ENCODE data around the gene MT1B.
A peak's percentile ranks its signal among the peaks of the same experiment; 100 is the strongest.
"Not testable (repeated sequence)": the region's sequence is repeated elsewhere in the genome, so short reads cannot be mapped to it uniquely, and the experiment has no call there.

MT1B gene

GRCh38 chr16:56658327-56658875 is 6.7 kb downstream of the MT1B start:
- no peak overlapping the region for H3K27ac ChIP-seq (ENCODE audit: low read depth, low read length)
- H3K36me3 ChIP-seq (ENCODE audit: insufficient read depth, low read length), result no peaks in the 10 kb centered on the region

GRCh38 chr16:56662357-56663354 is 11.0 kb downstream of the MT1B start:
- H3K4me3 ChIP-seq (ENCODE audit: low read depth in 1 of 2, low read length in 2 of 2), result no peak overlapping the region

More at GRCh38 chr16:56658327-56658875, 6.7 kb downstream of the MT1B start:
- Histone ChIP-seq H3K9me3 (ENCODE audit: low read length) (no peaks in the 10 kb centered on the region), H3K27me3 (ENCODE audit: control insufficient read depth in 1 of 2, insufficient read depth in 2 of 2, low read length in 2 of 2) (peaks cover 28 to 43% of the 10 kb centered on the region in 2 donors), H3K4me3 (ENCODE audit: low read depth in 1 of 2, low read length in 2 of 2) (peak overlapping the region in 1 of 2 donors; percentile 53), H3K4me1 (ENCODE audit: insufficient read depth, low read length) (peaks cover 11% of the 10 kb centered on the region), H3K9ac (ENCODE audit: low read length) (no peak overlapping the region)

GRCh38 chr16:56664506-56664905 is 12.8 kb downstream of the MT1B start:
- no peaks in the 10 kb centered on the region for H3K4me1 ChIP-seq (ENCODE audit: insufficient read depth, low read length)
- no peak overlapping the region for H3K27ac ChIP-seq (ENCODE audit: low read depth, low read length)
- no peak overlapping the region for H3K4me3 ChIP-seq (ENCODE audit: low read depth in 1 of 2, low read length in 2 of 2)
- H3K36me3 ChIP-seq (ENCODE audit: insufficient read depth, low read length), result no peaks in the 10 kb centered on the region
- peaks cover 57 to 74% of the 10 kb centered on the region in 2 donors for H3K27me3 ChIP-seq (ENCODE audit: control insufficient read depth in 1 of 2, insufficient read depth in 2 of 2, low read length in 2 of 2)
- H3K9ac ChIP-seq (ENCODE audit: low read length), result no peak overlapping the region
- no peaks in the 10 kb centered on the region for H3K9me3 ChIP-seq (ENCODE audit: low read length)

More at GRCh38 chr16:56662357-56663354, 11.0 kb downstream of the MT1B start:
- Histone ChIP-seq H3K36me3 (ENCODE audit: insufficient read depth, low read length) (no peaks in the 10 kb centered on the region), H3K9me3 (ENCODE audit: low read length) (no peaks in the 10 kb centered on the region), H3K27ac (ENCODE audit: low read depth, low read length) (no peak overlapping the region), H3K4me1 (ENCODE audit: insufficient read depth, low read length) (peaks cover 11% of the 10 kb centered on the region), H3K9ac (ENCODE audit: low read length) (no peak overlapping the region), H3K27me3 (ENCODE audit: control insufficient read depth in 1 of 2, insufficient read depth in 2 of 2, low read length in 2 of 2) (peaks cover 55 to 71% of the 10 kb centered on the region in 2 donors)

GRCh38 chr16:56665286-56666261 is 13.9 kb downstream of the MT1B start:
- H3K36me3 ChIP-seq (ENCODE audit: insufficient read depth, low read length); H3K27ac ChIP-seq (ENCODE audit: low read depth, low read length); H3K9me3 ChIP-seq (ENCODE audit: low read length); H3K9ac ChIP-seq (ENCODE audit: low read length); H3K4me3 ChIP-seq (ENCODE audit: low read depth in 1 of 2, low read length in 2 of 2); H3K4me1 ChIP-seq (ENCODE audit: insufficient read depth, low read length): not testable (repeated sequence)
- H3K27me3 ChIP-seq (ENCODE audit: control insufficient read depth in 1 of 2, insufficient read depth in 2 of 2, low read length in 2 of 2), result peaks cover 63 to 85% of the 10 kb centered on the region in 2 donors

- H3K4me1 ChIP-seq (ENCODE audit: insufficient read depth, low read length), result no peaks in the 10 kb centered on the region
- H3K36me3 ChIP-seq (ENCODE audit: insufficient read depth, low read length), result no peaks in the 10 kb centered on the region
- H3K9me3 ChIP-seq (ENCODE audit: low read length), result no peaks in the 10 kb centered on the region
- no peak within 1 kb of the TSS for H3K27ac ChIP-seq (ENCODE audit: low read depth, low read length)
- peaks cover 51 to 75% of the 10 kb centered on the region in 2 donors for H3K27me3 ChIP-seq (ENCODE audit: control insufficient read depth in 1 of 2, insufficient read depth in 2 of 2, low read length in 2 of 2)
- no peak within 1 kb of the TSS for H3K9ac ChIP-seq (ENCODE audit: low read length)
- H3K4me3 ChIP-seq (ENCODE audit: low read depth in 1 of 2, low read length in 2 of 2), result no peak within 1 kb of the TSS
Observed at GRCh38 chr16:56667581-56668571, 16.2 kb downstream of the MT1B start, which contains the start of gene MT1G. Gene MT1G, minus strand, starts transcription at chr16:56668065. Its CDS starts 72 bp downstream, at chr16:56667993.

- Histone ChIP-seq H3K4me3 (ENCODE audit: low read depth in 1 of 2, low read length in 2 of 2) (no peak within 1 kb of the TSS), H3K27me3 (ENCODE audit: control insufficient read depth in 1 of 2, insufficient read depth in 2 of 2, low read length in 2 of 2) (peaks cover 40 to 71% of the 10 kb centered on the region in 2 donors)
Observed at GRCh38 chr16:56669005-56669839, 17.5 kb downstream of the MT1B start, which contains the start of gene MT1H. Gene MT1H, plus strand, starts transcription at chr16:56669814. Its CDS starts 71 bp downstream, at chr16:56669885.

GRCh38 chr16:56669840-56670619 is 18.3 kb downstream of the MT1B start:
- H3K27me3 ChIP-seq (ENCODE audit: control insufficient read depth in 1 of 2, insufficient read depth in 2 of 2, low read length in 2 of 2), result peaks cover 35 to 65% of the 10 kb centered on the region in 2 donors
- H3K9me3 ChIP-seq (ENCODE audit: low read length), result no peaks in the 10 kb centered on the region
- H3K27ac ChIP-seq (ENCODE audit: low read depth, low read length), result no peak overlapping the region

More at GRCh38 chr16:56669005-56669839, 17.5 kb downstream of the MT1B start, which contains the start of gene MT1H:
- Histone ChIP-seq H3K9me3 (ENCODE audit: low read length) (no peaks in the 10 kb centered on the region), H3K4me1 (ENCODE audit: insufficient read depth, low read length) (no peaks in the 10 kb centered on the region), H3K36me3 (ENCODE audit: insufficient read depth, low read length) (no peaks in the 10 kb centered on the region), H3K9ac (ENCODE audit: low read length) (no peak within 1 kb of the TSS), H3K27ac (ENCODE audit: low read depth, low read length) (no peak within 1 kb of the TSS)

GRCh38 chr16:56670620-56670934 is 18.9 kb downstream of the MT1B start:
- Histone ChIP-seq H3K9ac (ENCODE audit: low read length) (no peak overlapping the region), H3K9me3 (ENCODE audit: low read length) (no peaks in the 10 kb centered on the region), H3K36me3 (ENCODE audit: insufficient read depth, low read length) (no peaks in the 10 kb centered on the region), H3K4me3 (ENCODE audit: low read depth in 1 of 2, low read length in 2 of 2) (no peak overlapping the region), H3K4me1 (ENCODE audit: insufficient read depth, low read length) (no peaks in the 10 kb centered on the region), H3K27ac (ENCODE audit: low read depth, low read length) (no peak overlapping the region), H3K27me3 (ENCODE audit: control insufficient read depth in 1 of 2, insufficient read depth in 2 of 2, low read length in 2 of 2) (peaks cover 41 to 69% of the 10 kb centered on the region in 2 donors)

More at GRCh38 chr16:56669840-56670619, 18.3 kb downstream of the MT1B start:
- H3K4me3 ChIP-seq (ENCODE audit: low read depth in 1 of 2, low read length in 2 of 2), result no peak overlapping the region
- no peaks in the 10 kb centered on the region for H3K36me3 ChIP-seq (ENCODE audit: insufficient read depth, low read length)
- no peak overlapping the region for H3K9ac ChIP-seq (ENCODE audit: low read length)
- H3K4me1 ChIP-seq (ENCODE audit: insufficient read depth, low read length), result no peaks in the 10 kb centered on the region

- peaks cover 41 to 71% of the 10 kb centered on the region in 2 donors for H3K27me3 ChIP-seq (ENCODE audit: control insufficient read depth in 1 of 2, insufficient read depth in 2 of 2, low read length in 2 of 2)
- H3K9ac ChIP-seq (ENCODE audit: low read length); H3K36me3 ChIP-seq (ENCODE audit: insufficient read depth, low read length); H3K27ac ChIP-seq (ENCODE audit: low read depth, low read length); H3K9me3 ChIP-seq (ENCODE audit: low read length); H3K4me1 ChIP-seq (ENCODE audit: insufficient read depth, low read length); H3K4me3 ChIP-seq (ENCODE audit: low read depth in 1 of 2, low read length in 2 of 2): not testable (repeated sequence)
Observed at GRCh38 chr16:56671691-56672090, 20.0 kb downstream of the MT1B start.

Data from muscle layer of colon (tissue), 2 donors.